ENCODE measurements around the gene SPATS2L.

SPATS2L gene

GRCh38 chr2:200378652-200379290 lies 72.3 kb downstream of the SPATS2L start:
- ChIA-PET POLR2A (ENCODE audit: low non-redundant PET) (no interaction called here), CTCF (interaction anchor here (0.6 kb wide), 1 partner anchor 17 kb away, joined by 3 read pairs; no protein-coding TSS in a partner anchor)
- DNase-seq (ENCODE audit: low spot score): no peak
- H3K27ac ChIP-seq: no peak overlapping the region
- no peak for TF ChIP-seq CTCF (conservative IDR thresholded peaks at IDR 0.05; ENCODE audit: low read depth)

DNA sequence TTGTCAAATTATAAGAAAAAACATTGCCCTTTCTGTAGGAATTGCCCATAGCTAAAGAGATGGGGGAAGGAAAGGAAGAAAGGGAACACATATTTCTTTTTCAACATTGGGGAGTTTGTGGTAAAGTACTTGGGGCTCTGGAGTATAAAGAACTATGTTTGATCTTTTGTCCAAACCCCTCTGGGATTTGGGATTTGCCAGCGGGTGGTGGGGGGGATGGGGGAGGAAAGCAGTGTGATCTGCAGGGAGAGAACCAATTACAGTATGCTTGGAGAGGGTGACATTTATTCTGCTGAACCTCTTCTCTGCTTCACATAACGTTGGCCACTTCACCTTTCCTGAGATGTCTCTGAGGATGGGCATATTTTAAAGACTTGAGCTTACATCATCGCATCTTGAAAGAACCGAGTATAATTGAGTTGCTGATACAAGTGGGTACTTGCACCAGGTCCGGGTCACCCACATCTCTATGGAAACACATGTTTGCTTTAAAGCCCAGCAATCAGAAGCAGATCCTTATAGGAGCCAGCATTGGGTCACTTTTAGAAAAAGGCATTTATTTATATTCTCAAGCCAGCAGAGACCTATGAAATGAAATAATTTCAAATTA lies 73.1 kb downstream of the SPATS2L start:
- POLR2A ChIA-PET (ENCODE audit: low non-redundant PET): no interaction called here
- CTCF ChIA-PET: interaction anchor here (0.6 kb wide), 1 partner anchor 18 kb away, joined by 3 read pairs; no protein-coding TSS in a partner anchor
- no peak for TF ChIP-seq CTCF (conservative IDR thresholded peaks at IDR 0.05; ENCODE audit: low read depth)
- peak; percentile 51 for DNase-seq (ENCODE audit: low spot score)
- H3K27ac ChIP-seq: no peak overlapping the region

DNA sequence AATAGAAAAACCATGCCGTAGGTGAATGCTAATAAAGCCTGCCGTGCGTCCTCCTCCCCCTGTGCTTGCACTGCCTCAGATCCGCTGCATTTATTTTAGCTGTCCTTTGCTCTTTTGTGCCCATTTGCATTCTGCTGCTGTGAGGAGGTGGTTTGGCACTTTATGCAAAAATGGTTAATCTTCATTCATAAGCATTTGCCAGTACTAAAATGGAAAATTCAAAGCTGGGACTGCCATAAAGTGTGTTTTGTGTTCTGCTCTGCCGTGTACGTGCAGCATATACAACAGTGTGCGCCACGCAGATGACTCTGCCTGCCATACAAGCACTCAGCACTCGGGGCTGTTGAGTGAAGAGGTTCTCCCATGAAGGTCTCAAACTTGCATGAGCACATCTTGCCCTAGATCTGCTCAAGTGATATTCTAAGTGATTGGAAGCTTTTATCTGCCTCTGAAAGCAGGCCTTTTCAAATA lies 73.6 kb downstream of the SPATS2L start:
- CTCF ChIA-PET: no interaction called here
- no peak for TF ChIP-seq CTCF (conservative IDR thresholded peaks at IDR 0.05; ENCODE audit: low read depth)
- POLR2A ChIA-PET (ENCODE audit: low non-redundant PET): no interaction called here
- DNase-seq (ENCODE audit: low spot score): no peak
- H3K27ac ChIP-seq: peak overlapping the region; percentile 24; the same call in 1 of the 2 replicates

GRCh38 chr2:200380833-200381542 lies 74.5 kb downstream of the SPATS2L start:
- H3K27ac ChIP-seq: no peak overlapping the region
- DNase-seq (ENCODE audit: low spot score): peak; percentile 65
- ChIA-PET CTCF (no interaction called here), POLR2A (ENCODE audit: low non-redundant PET) (no interaction called here)
- no peak for TF ChIP-seq CTCF (conservative IDR thresholded peaks at IDR 0.05; ENCODE audit: low read depth)

DNA sequence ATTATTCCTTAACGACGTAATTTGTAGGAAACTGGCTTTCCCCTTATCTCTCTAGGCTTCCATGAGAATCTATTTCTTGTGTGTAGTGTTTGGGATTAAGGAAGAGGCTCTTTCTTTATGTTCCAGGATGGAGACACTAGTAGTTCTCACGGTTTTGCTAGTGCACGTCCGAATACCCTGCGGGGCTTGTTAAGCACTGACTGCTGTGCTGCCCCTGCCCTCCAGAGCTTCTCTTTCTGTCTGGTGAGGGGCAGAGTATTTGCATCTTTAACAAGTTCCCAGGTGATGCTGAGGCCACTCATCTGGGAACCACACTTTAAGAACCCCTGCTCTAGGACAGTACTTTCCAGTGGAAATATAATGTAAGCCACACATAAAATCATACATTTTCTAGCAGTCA lies 76.4 kb downstream of the SPATS2L start:
- POLR2A ChIA-PET (ENCODE audit: low non-redundant PET): no interaction called here

More for the DNA sequence above, 76.4 kb downstream of the SPATS2L start:
- no peak overlapping the region for H3K27ac ChIP-seq
- no peak for DNase-seq (ENCODE audit: low spot score)
- no peak for TF ChIP-seq CTCF (conservative IDR thresholded peaks at IDR 0.05; ENCODE audit: low read depth)
- CTCF ChIA-PET: no interaction called here

All from RWPE1 (cell line).